Measurements from ENCODE around the gene MOB3A.

GRCh38 chr19:2033825-2034159 is 62.3 kb downstream of the MOB3A start:
- TF ChIP-seq, protein P1, sequence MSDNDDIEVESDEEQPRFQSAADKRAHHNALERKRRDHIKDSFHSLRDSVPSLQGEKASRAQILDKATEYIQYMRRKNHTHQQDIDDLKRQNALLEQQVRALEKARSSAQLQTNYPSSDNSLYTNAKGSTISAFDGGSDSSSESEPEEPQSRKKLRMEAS (IDR thresholded peaks at IDR 0.05; ENCODE audit: low read depth, low read length): no peak
- TF ChIP-seq, protein P2, sequence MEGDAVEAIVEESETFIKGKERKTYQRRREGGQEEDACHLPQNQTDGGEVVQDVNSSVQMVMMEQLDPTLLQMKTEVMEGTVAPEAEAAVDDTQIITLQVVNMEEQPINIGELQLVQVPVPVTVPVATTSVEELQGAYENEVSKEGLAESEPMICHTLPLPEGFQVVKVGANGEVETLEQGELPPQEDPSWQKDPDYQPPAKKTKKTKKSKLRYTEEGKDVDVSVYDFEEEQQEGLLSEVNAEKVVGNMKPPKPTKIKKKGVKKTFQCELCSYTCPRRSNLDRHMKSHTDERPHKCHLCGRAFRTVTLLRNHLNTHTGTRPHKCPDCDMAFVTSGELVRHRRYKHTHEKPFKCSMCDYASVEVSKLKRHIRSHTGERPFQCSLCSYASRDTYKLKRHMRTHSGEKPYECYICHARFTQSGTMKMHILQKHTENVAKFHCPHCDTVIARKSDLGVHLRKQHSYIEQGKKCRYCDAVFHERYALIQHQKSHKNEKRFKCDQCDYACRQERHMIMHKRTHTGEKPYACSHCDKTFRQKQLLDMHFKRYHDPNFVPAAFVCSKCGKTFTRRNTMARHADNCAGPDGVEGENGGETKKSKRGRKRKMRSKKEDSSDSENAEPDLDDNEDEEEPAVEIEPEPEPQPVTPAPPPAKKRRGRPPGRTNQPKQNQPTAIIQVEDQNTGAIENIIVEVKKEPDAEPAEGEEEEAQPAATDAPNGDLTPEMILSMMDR (IDR thresholded peaks at IDR 0.05; ENCODE audit: low read depth, low read length): no peak
- no peak for TF ChIP-seq POLR2A (IDR thresholded peaks at IDR 0.05; ENCODE audit: extremely low read depth, insufficient read length)
- no peak for TF ChIP-seq MYC (IDR thresholded peaks at IDR 0.05; ENCODE audit: low read depth, low read length)

Measured in NB4 (cell line).